PFSK-1 (cell line): ENCODE results near the gene CPNE6.

ENCODE experiments used
- FOXP2 ChIP-seq: optimal IDR thresholded peaks from 2 replicates; pipeline ENCODE3; 2011; ENCODE audit warnings: borderline replicate concordance, control low read depth, inconsistent platforms; ENCODE audit not compliant: insufficient read depth; ENCODE audit errors: extremely low read length, extremely low read depth
- POLR2AphosphoS5 ChIP-seq: IDR thresholded peaks from 2 replicates; pipeline ENCODE4 v1.6.1; 2012; ENCODE audit warnings: low read depth, mild to moderate bottlenecking, control low read depth, low read length, moderate library complexity
- SIN3A ChIP-seq: IDR thresholded peaks from 2 replicates; pipeline ENCODE4 v1.6.1; 2012; ENCODE audit warnings: mild to moderate bottlenecking, low read length, moderate library complexity, borderline replicate concordance; ENCODE audit not compliant: insufficient read depth
- TAF1 ChIP-seq: IDR thresholded peaks from 2 replicates; pipeline ENCODE4 v1.6.1; 2012; ENCODE audit warnings: low read length, control low read depth, borderline replicate concordance; ENCODE audit not compliant: insufficient read depth
- TF ChIP-seq, protein P1 (sequence below), 2 experiments: IDR thresholded peaks; 2 replicates each; pipeline versions ENCODE4 v1.6.1 to v1.8.0; 2011 to 2012; ENCODE audit warnings: low read depth in 2 of 2, low read length in 2 of 2, control low read depth in 1 of 2, inconsistent platforms in 1 of 2, mild to moderate bottlenecking in 1 of 2, moderate library complexity in 1 of 2; ENCODE audit not compliant: insufficient read depth in 1 of 2

The CPNE6 gene

DNA sequence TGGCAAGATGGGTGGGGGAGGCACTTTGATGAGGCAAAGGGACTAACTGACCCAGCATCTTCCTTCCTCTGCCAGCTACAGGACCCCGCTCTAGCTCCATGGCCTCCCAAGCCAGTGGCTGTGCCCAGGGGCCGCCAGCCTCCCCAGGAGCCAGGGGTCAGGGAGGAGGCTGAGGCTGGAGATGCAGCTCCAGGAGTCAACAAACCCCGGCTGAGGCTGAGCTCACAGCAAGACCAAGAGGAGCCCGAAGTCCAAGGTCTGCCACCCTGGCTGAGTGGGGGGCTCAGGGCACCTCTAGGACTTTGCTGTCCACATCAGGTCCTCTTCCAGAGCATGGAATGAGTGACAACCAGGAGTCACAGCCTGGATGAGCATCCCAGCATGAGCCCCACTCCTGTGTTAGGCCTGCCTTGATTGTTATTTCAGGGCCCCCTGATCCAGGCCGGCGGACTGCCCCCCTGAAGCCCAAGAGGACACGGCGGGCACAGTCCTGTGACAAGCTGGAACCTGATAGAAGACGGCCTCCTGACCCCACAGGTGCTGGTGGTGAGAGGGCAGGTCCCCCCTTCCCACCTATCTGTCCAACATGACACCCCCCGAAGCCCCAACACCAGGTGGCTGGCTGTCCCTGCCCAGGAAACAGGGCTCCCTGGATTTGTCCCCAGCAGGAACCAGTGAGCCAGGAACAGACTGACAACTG, 2.5 kb upstream of the CPNE6 start:
- TF ChIP-seq SIN3A (no peak), FOXP2 (no peak), TAF1 (no peak), POLR2AphosphoS5 (no peak)
- TF ChIP-seq, protein P1, sequence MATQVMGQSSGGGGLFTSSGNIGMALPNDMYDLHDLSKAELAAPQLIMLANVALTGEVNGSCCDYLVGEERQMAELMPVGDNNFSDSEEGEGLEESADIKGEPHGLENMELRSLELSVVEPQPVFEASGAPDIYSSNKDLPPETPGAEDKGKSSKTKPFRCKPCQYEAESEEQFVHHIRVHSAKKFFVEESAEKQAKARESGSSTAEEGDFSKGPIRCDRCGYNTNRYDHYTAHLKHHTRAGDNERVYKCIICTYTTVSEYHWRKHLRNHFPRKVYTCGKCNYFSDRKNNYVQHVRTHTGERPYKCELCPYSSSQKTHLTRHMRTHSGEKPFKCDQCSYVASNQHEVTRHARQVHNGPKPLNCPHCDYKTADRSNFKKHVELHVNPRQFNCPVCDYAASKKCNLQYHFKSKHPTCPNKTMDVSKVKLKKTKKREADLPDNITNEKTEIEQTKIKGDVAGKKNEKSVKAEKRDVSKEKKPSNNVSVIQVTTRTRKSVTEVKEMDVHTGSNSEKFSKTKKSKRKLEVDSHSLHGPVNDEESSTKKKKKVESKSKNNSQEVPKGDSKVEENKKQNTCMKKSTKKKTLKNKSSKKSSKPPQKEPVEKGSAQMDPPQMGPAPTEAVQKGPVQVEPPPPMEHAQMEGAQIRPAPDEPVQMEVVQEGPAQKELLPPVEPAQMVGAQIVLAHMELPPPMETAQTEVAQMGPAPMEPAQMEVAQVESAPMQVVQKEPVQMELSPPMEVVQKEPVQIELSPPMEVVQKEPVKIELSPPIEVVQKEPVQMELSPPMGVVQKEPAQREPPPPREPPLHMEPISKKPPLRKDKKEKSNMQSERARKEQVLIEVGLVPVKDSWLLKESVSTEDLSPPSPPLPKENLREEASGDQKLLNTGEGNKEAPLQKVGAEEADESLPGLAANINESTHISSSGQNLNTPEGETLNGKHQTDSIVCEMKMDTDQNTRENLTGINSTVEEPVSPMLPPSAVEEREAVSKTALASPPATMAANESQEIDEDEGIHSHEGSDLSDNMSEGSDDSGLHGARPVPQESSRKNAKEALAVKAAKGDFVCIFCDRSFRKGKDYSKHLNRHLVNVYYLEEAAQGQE (IDR thresholded peaks at IDR 0.05; ENCODE audit: insufficient read depth in 1 of 2, low read depth in 2 of 2, low read length in 2 of 2) = no peak

DNA sequence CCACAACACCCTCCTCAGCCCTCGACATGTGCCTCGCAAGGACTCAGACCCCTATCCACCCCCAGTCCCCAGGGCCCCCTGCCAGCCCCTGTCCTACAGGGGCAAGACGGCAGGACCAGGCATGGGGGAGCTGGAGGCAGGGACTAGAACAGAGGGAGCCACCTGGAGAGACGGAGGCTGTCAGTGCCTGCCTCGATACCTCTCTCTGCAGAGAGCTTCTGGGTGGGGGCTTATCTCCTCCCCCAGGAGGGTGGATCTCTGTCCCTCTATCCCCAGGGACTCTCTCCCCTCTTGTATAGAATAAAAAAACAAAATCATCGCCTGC, 2.0 kb upstream of the CPNE6 start:
- TF ChIP-seq TAF1 = no peak
- TF ChIP-seq FOXP2 = no peak
- TF ChIP-seq SIN3A = no peak
- TF ChIP-seq, protein P1 (IDR thresholded peaks at IDR 0.05; ENCODE audit: insufficient read depth in 1 of 2, low read depth in 2 of 2, low read length in 2 of 2) = no peak
- no peak for TF ChIP-seq POLR2AphosphoS5

DNA sequence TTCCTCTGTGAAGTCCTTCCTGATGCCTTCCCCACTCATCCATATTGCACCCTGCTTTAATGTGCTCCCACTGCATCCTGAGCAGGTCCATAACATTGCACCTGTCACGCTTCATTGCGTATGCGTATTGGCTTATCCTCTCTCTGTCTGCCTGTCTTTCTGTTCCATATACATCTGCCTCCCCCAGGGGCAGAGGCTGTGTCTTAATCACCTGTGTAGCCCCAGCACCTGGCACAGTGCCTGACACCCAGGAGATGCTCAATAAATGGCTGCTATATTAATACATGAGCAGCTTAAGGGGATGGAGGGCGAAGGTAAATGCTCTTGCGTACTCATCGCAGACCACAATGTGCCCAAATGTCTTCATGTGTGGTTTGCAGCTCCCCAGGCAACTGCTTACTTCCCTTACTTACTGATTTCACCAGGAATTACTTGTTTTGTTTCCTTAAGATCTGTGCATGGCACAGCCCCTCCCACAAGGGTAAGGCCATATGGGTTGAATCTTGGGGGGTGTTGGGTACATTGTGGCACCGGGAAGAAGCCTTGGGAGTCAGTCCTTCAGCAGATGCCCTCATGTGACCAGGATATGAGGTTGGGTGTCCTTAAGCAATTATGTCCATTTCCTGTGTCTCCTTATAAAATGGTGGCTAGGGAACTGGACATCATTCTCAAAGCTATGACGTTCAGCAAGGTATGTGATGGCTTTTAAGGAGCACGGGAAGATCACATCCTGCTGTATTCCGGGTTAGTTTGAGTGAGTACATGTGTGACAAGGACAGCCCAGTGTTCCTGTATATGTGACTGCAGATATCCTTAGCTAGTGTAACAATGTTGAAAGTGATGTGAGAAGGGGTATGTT, 848 bp upstream of the CPNE6 start:
- TF ChIP-seq POLR2AphosphoS5 = no peak
- no peak for TF ChIP-seq FOXP2
- TF ChIP-seq TAF1 = no peak
- no peak for TF ChIP-seq SIN3A
- TF ChIP-seq, protein P1 (IDR thresholded peaks at IDR 0.05; ENCODE audit: insufficient read depth in 1 of 2, low read depth in 2 of 2, low read length in 2 of 2) = no peak

DNA sequence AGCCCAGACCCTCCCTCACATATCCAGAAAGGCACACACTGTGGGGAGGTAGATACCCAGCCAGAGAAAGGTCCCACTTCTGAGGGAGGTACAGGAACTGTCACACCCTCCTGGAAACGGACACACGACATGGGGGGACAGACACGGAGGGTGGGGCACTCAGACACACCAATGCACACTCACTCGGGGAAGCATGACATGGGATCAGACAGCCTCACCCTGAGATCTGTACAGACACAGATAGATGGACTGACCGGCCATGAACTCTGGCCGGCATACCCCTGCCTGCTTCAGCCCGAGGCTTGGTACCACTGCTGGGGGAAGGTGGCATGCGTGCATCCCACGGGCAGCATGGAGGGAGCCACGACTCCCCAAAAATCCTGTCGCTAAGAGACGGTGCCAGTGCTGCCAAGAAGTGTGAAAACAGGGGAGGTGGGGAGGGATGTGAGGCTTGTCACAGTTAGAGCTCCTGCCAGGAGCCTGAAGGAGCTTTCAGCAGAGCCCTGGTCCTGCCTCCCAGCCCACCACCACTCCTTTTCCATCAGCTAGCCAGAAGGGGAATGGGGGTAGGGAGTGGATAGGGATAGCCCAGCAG, 571 bp downstream of the CPNE6 start:
- no peak for TF ChIP-seq SIN3A
- TF ChIP-seq POLR2AphosphoS5 = no peak
- TF ChIP-seq FOXP2 = no peak
- no peak for TF ChIP-seq TAF1
- TF ChIP-seq, protein P1 (IDR thresholded peaks at IDR 0.05; ENCODE audit: insufficient read depth in 1 of 2, low read depth in 2 of 2, low read length in 2 of 2) = no peak
